Measurements from ENCODE around the gene MED28. TPM values are rescaled to one million over a fixed set of nuclear protein-coding genes. Genes with fewer than 3 reads are reported as not detected.

MED28 gene
- total RNA-seq, 2 donors from 2014 or later: 17.2 to 21.3 TPM

DNA sequence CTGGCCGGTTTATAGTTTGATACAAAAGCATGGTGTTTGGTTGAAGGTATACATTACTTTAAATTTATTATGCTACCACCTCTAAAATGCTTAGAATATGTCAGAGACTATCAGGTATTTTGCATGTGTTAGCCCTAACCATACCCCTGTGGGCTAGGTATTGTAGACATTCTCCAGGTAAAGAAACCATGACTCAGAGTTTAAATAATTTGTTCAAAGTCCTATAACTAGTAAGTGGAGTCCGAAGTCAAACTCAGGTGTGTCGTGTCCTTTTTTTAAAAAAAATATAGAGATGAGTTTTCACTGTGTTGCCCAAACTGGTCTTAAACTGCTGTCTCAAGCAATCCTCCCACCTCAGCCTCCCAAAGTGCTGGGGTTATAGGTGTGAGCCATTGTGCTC lies 25.1 kb upstream of the MED28 start:
- 86% methylated on average over 3 of the region's 3 CpGs for WGBS

GRCh38 chr4:17595471-17596005 lies 18.9 kb upstream of the MED28 start:
- no peak overlapping the region for H3K27ac ChIP-seq
- DNase-seq (ENCODE audit: low spot score): no peak
- 82% methylated on average over 6 of the region's 6 CpGs for WGBS

More for the DNA sequence above, 25.1 kb upstream of the MED28 start:
- Histone ChIP-seq H3K4me1 (replicated peaks) (no peaks in the 10 kb centered on the region), H3K36me3 (no peaks in the 10 kb centered on the region), H3K27ac (no peak overlapping the region), H3K4me3 (no peak overlapping the region), H3K27me3 (replicated peaks; ENCODE audit: insufficient read depth) (no peaks in the 10 kb centered on the region), H3K9me3 (no peaks in the 10 kb centered on the region)
- no peak for TF ChIP-seq POLR2AphosphoS5 (IDR thresholded peaks at IDR 0.05)
- TF ChIP-seq CTCF (IDR thresholded peaks at IDR 0.05): no peak
- TF ChIP-seq POLR2A (IDR thresholded peaks at IDR 0.05): no peak
- DNase-seq (ENCODE audit: low spot score): no peak
- intact Hi-C loops (cut with DNase I): no loop called here

DNA sequence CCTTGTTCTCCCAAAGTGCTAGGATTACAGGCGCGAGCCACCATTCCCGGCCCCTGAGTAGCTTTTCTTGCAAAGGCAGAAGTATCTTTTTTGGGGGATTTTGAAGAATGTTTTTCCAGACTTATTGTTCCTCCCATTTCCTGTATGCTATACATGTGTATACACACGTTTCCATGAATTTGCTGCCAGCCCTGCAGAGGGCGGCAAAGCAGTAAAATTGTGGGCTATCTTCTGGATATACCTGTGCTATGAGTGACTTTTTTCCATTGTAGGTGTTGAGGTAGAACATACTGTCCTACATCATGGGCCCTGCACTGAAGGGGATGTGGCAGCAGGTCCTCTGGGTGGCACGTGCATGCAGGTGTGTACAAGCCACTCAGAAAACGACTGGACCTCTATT lies 16.9 kb upstream of the MED28 start:
- no peak overlapping the region for H3K4me3 ChIP-seq
- H3K9me3 ChIP-seq: no peaks in the 10 kb centered on the region
- H3K4me1 ChIP-seq (replicated peaks): no peaks in the 10 kb centered on the region
- TF ChIP-seq POLR2AphosphoS5 (IDR thresholded peaks at IDR 0.05) (no peak), CTCF (IDR thresholded peaks at IDR 0.05) (peak in 1 of 4 experiments; percentile 18)
- no peak for DNase-seq (ENCODE audit: low spot score)
- H3K27ac ChIP-seq: no peak overlapping the region
- no peaks in the 10 kb centered on the region for H3K27me3 ChIP-seq (replicated peaks; ENCODE audit: insufficient read depth)
- peaks cover 3 to 13% of the 10 kb centered on the region in 2 donors for H3K36me3 ChIP-seq
- intact Hi-C loops (cut with DNase I): no loop called here
- 71% methylated on average over 7 of the region's 7 CpGs for WGBS

More at GRCh38 chr4:17595471-17596005, 18.9 kb upstream of the MED28 start:
- TF ChIP-seq CTCF (IDR thresholded peaks at IDR 0.05): no peak
- no peak for TF ChIP-seq POLR2AphosphoS5 (IDR thresholded peaks at IDR 0.05)
- no peak for TF ChIP-seq POLR2A (IDR thresholded peaks at IDR 0.05)
- no peaks in the 10 kb centered on the region for H3K4me1 ChIP-seq (replicated peaks)
- H3K4me3 ChIP-seq: no peak overlapping the region
- no peaks in the 10 kb centered on the region for H3K27me3 ChIP-seq (replicated peaks; ENCODE audit: insufficient read depth)
- no peaks in the 10 kb centered on the region for H3K9me3 ChIP-seq
- intact Hi-C loops (cut with DNase I): no loop called here
- peaks cover 3 to 13% of the 10 kb centered on the region in 2 donors for H3K36me3 ChIP-seq

DNA sequence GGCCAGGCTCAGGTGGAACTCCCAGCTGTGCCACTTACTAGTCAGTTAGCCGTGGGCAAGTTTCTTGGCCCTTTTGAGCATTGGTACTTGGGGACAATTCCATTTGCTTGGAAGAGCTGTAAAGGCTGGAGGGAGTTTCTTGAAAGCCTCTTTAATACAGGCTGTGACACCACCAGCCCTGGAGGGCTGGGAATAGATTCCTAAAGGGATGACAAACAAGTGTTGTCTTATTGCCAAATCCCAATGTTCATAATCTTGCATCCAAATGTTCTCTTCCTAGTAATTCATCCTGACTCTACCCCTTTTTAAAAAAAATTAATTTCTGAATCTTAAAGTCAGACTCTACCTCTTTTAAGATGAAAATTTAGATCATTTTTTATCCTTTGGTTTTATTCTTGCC lies 14.6 kb upstream of the MED28 start:
- WGBS: 82% methylated on average over 1 of the region's 1 CpG
- no peak overlapping the region for H3K27ac ChIP-seq
- intact Hi-C loops (cut with DNase I): no loop called here

More for the DNA sequence above, 14.6 kb upstream of the MED28 start:
- TF ChIP-seq CTCF (IDR thresholded peaks at IDR 0.05) (no peak), POLR2AphosphoS5 (IDR thresholded peaks at IDR 0.05) (no peak), POLR2A (IDR thresholded peaks at IDR 0.05) (no peak)
- no peak overlapping the region for H3K4me3 ChIP-seq
- no peaks in the 10 kb centered on the region for H3K4me1 ChIP-seq (replicated peaks)
- no peaks in the 10 kb centered on the region for H3K27me3 ChIP-seq (replicated peaks; ENCODE audit: insufficient read depth)
- no peaks in the 10 kb centered on the region for H3K9me3 ChIP-seq
- no peak for DNase-seq (ENCODE audit: low spot score)
- peaks cover 3 to 13% of the 10 kb centered on the region in 2 donors for H3K36me3 ChIP-seq

Data from prostate gland (tissue), 2 donors.